ENCODE measurements around the gene ANKRD18A.

- TF ChIP-seq POLR2A (IDR thresholded peaks at IDR 0.05; ENCODE audit: insufficient read depth in 1 of 2, low read depth in 2 of 2, low read length in 2 of 2), result no peak
- no peak for TF ChIP-seq AHDC1 (CRISPR knock-in tag; IDR thresholded peaks at IDR 0.05; ENCODE audit: borderline replicate concordance)
- no peak for TF ChIP-seq MAFF (IDR thresholded peaks at IDR 0.05; ENCODE audit: low read depth, low read length)
- no peak for TF ChIP-seq REPIN1 (CRISPR knock-in tag; IDR thresholded peaks at IDR 0.05; ENCODE audit: borderline replicate concordance, low read depth)
- TF ChIP-seq RELA (CRISPR knock-in tag; IDR thresholded peaks at IDR 0.05), result no peak
- TF ChIP-seq FIP1L1 (IDR thresholded peaks at IDR 0.05; ENCODE audit: borderline replicate concordance, insufficient read depth, low read depth, low read length), result no peak
- no peak for TF ChIP-seq ZNF766 (CRISPR knock-in tag; IDR thresholded peaks at IDR 0.05; ENCODE audit: borderline replicate concordance)
- no peak for TF ChIP-seq ZNF232 (CRISPR knock-in tag; IDR thresholded peaks at IDR 0.05; ENCODE audit: borderline replicate concordance)
- no peak for TF ChIP-seq HNF4A (CRISPR knock-in tag; IDR thresholded peaks at IDR 0.05)
- TF ChIP-seq ZNF891 (CRISPR knock-in tag; IDR thresholded peaks at IDR 0.05), result no peak
- TF ChIP-seq CTCF (CRISPR knock-in tag; IDR thresholded peaks at IDR 0.05), result no peak
These were observed 42.6 kb upstream of the ANKRD18A start for GRCh38 chr9:38662763-38663593.
